OCI-LY7 (cell line): ENCODE results near the gene ENTPD6.

ENCODE experiments used
- CTCF ChIP-seq: fragments of 200-600 bp; sonication (generic); conservative IDR thresholded peaks from 2 replicates; pipeline ENCODE4 v1.5.1; 2014; ENCODE audit warnings: mild to moderate bottlenecking, antibody characterized with exemption, low read length, moderate library complexity, mixed read lengths
- EZH2phosphoT487 ChIP-seq: fragments of 200-600 bp; sonication (generic); IDR thresholded peaks from 2 replicates; pipeline ENCODE4 v1.6.1; 2018; ENCODE audit warnings: low read depth, borderline replicate concordance, mild to moderate bottlenecking, mixed run types, antibody characterized with exemption, low read length, moderate library complexity, mixed read lengths

- TF ChIP-seq CTCF = no peak
- TF ChIP-seq EZH2phosphoT487 = no peak
Measured at GRCh38 chr20:25254571-25254970, 59.1 kb downstream of the ENTPD6 start.
